Measurements from ENCODE around the gene CD28. TPM values are rescaled to one million over a fixed set of nuclear protein-coding genes. Genes with fewer than 3 reads are reported as not detected.

CD28 gene
- total RNA-seq, 1 experiment from 2014 or later: 0.84 TPM

- Mint-ChIP-seq H3K4me1 (ENCODE audit: low read depth, unreplicated experiment) (peaks cover 13% of the 10 kb centered on the region), H3K36me3 (ENCODE audit: insufficient read depth, unreplicated experiment) (peaks cover 4% of the 10 kb centered on the region), H3K9me3 (ENCODE audit: unreplicated experiment) (peaks cover 35% of the 10 kb centered on the region), H3K4me3 (ENCODE audit: unreplicated experiment) (no peak overlapping the region), H3K27me3 (ENCODE audit: insufficient read depth, unreplicated experiment) (no peaks in the 10 kb centered on the region), H3K27ac (ENCODE audit: unreplicated experiment) (no peak overlapping the region)
- intact Hi-C loops (cut with micrococcal nuclease; ENCODE audit: unreplicated experiment): no loop called here
- peaks cover 7% of the 10 kb centered on the region for H3K9me3 ChIP-seq
- peaks cover 11% of the 10 kb centered on the region; the same call in 1 of the 2 replicates for H3K4me1 ChIP-seq
- no peak for DNase-seq
- BruUV-seq (replicated peaks): no TSS peak
- ChIA-PET POLR2A (no interaction called here), CTCF (no interaction called here)
- no peak for TF ChIP-seq CTCF (IDR thresholded peaks at IDR 0.05; ENCODE audit: insufficient read depth in 1 of 2, low read depth in 1 of 2, low read length in 1 of 2, severe bottlenecking in 1 of 2, unreplicated experiment in 1 of 2)
- H3K27me3 ChIP-seq (replicated peaks; ENCODE audit: control insufficient read depth, insufficient read depth, low read length): no peaks in the 10 kb centered on the region
- no peaks in the 10 kb centered on the region for H3K36me3 ChIP-seq (ENCODE audit: control insufficient read depth, insufficient read depth, low read length)
- no peak overlapping the region for H3K4me3 ChIP-seq (ENCODE audit: low read depth, low read length)
Observed at GRCh38 chr2:203761121-203761520, 54.7 kb downstream of the CD28 start.

DNA sequence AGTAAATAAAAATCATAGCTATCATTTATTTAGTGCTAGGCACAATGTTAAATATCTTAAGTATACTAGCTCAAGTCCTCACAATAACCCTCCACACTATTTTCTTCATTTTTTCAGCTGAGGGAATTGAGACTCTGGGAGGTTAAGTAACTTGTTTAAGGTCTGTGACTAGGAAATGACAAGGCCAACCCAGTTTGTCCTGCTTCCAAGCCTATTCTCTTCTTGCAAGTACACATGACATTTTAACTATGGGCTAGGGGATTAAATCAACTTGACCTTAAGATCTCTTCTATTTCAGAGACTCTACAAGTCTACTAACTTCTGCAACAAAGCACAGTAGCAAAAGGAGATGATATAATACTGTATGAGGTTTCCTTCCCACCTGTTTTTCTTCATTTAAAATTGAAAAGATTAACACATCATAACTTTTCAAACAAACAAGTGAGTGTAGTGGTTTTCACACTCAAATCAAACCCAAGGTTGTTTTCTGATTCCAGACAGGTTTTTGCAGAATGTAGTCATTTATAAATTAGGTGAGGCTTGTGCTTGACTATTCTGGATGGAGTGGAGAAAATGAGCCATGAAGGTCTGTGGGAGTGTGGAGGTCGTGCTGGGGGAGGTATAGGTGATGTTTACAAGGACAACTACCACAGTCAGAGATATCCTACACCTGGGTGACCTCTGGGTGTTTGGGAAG is 57.0 kb downstream of the CD28 start:
- BruUV-seq (replicated peaks): no TSS peak

More for the DNA sequence above, 57.0 kb downstream of the CD28 start:
- DNase-seq: no peak
- TF ChIP-seq CTCF (IDR thresholded peaks at IDR 0.05; ENCODE audit: insufficient read depth in 1 of 2, low read depth in 1 of 2, low read length in 1 of 2, severe bottlenecking in 1 of 2, unreplicated experiment in 1 of 2): no peak
- H3K4me1 ChIP-seq: peaks cover 11% of the 10 kb centered on the region; the same call in 1 of the 2 replicates
- Mint-ChIP-seq H3K36me3 (ENCODE audit: insufficient read depth, unreplicated experiment) (peaks cover 4% of the 10 kb centered on the region), H3K9me3 (ENCODE audit: unreplicated experiment) (peaks cover 12% of the 10 kb centered on the region), H3K27ac (ENCODE audit: unreplicated experiment) (no peak overlapping the region), H3K4me1 (ENCODE audit: low read depth, unreplicated experiment) (peaks cover 13% of the 10 kb centered on the region), H3K4me3 (ENCODE audit: unreplicated experiment) (no peak overlapping the region), H3K27me3 (ENCODE audit: insufficient read depth, unreplicated experiment) (no peaks in the 10 kb centered on the region)
- no peaks in the 10 kb centered on the region for H3K27me3 ChIP-seq (replicated peaks; ENCODE audit: control insufficient read depth, insufficient read depth, low read length)
- ChIA-PET POLR2A (no interaction called here), CTCF (interaction anchor here (0.6 kb wide), 1 partner anchor 12 kb away, joined by 4 read pairs; no protein-coding TSS in a partner anchor)
- H3K9me3 ChIP-seq: peaks cover 7% of the 10 kb centered on the region
- intact Hi-C loops (cut with micrococcal nuclease; ENCODE audit: unreplicated experiment): no loop called here
- no peak overlapping the region for H3K4me3 ChIP-seq (ENCODE audit: low read depth, low read length)
- H3K36me3 ChIP-seq (ENCODE audit: control insufficient read depth, insufficient read depth, low read length): no peaks in the 10 kb centered on the region
